HG03460 (cell line): ENCODE results near the gene CACNG6.
"Not testable (repeated sequence)": the region's sequence is repeated elsewhere in the genome, so short reads cannot be mapped to it uniquely, and the experiment has no call there.

Experiments used
- ATAC-seq: cut with Tn5 transposase; IDR thresholded peaks from one replicate; pipeline ENCODE4 v1.9.1; 2021; ENCODE audit not compliant: unreplicated experiment

The CACNG6 gene

GRCh38 chr19:53999694-54000093 is 8.3 kb downstream of the CACNG6 start:
- ATAC-seq: no peak

GRCh38 chr19:54001496-54001895 is 10.1 kb downstream of the CACNG6 start:
- no peak for ATAC-seq

- ATAC-seq: no peak
Measured at GRCh38 chr19:54002495-54003315, 11.3 kb downstream of the CACNG6 start.

DNA sequence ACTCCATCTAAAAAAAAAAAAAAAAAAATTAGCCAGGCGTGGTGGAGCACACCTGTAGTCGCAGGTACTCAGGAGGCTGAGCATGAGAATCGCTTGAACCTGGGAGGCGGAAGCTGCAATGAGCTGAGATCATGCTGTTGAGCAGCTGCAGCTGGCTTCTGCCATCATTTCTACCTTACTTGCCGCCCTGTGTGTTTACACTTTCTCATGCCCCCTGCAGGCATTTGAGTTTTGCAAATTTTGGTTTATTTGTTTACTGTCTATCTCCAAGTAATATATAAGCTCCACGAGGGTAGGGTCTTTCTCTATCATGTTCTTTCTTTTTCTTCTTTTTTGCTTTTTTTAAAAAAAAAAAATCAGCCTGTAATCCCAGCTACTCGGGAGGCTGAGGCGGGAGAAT is 18.0 kb downstream of the CACNG6 start:
- no peak for ATAC-seq

DNA sequence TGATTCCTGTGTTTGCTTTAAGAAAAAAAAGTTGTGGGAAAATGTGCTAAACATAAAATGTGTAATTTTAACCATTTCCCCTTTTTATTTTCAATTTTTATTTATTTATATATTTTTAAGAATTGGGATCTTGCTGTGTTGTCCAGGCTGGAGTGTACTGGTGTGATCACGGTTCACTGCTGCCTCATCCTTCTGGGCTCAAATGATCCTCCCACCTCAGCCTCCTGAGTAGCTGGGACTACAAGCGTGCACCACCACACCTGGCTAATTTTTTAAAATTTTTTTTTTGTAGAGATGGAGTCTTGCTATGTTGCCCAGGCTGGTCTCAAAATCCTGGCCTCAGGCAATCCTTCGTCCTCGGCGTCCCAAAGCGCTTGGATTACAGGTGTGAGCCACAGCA is 19.0 kb downstream of the CACNG6 start:
- ATAC-seq: no peak

- ATAC-seq: no peak
Measured at GRCh38 chr19:54011507-54012211, 20.2 kb downstream of the CACNG6 start.

DNA sequence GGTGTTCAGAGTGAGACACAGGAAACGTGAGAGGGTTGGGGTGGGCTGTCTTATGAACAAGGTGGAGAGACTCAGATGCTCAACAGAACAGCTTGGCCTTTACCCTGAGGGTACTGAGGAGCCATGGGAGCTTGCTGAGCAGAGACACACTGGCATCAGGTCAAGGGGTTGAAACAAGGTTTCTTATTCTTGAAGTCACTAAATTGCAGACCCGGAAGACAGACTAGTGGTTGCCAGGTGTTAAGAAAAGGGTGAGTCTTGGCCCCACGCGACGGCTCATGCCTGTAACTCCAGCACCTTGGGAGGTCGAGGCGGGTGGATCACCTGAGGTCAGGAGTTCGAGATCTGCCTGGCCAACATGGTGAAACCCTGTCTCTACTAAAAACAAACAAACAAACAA is 22.4 kb downstream of the CACNG6 start:
- no peak for ATAC-seq

DNA sequence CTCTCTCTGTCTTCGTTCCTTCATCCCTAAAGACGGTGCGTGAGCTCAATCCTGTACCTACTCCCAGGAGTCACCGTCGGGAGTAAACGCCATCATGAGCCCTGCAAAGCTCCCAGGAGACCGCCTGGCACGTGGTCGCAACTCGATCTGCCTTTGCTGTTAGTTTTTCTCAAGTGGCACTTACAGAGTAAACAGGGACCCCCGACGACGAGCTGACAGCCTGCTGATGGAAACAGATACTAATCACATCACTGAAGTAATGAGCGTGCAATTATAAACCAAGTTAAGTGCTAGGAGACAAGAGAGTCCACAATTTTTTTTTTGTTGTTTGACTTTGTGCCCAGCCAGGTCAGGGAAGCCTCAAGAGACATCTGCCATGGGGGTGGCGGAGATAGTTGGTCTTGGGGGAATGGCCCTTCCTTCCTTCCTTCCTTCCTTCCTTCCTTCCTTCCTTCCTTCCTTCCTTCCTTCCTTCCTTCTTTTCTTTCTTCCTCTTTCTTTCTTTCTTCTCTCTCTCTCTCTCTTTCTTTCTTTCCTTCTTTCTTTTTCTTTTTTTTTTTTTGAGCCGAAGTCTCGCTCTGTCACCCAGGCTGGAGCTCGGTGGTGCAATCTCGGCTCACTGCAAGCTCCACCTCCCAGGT is 23.6 kb downstream of the CACNG6 start:
- ATAC-seq: no peak

DNA sequence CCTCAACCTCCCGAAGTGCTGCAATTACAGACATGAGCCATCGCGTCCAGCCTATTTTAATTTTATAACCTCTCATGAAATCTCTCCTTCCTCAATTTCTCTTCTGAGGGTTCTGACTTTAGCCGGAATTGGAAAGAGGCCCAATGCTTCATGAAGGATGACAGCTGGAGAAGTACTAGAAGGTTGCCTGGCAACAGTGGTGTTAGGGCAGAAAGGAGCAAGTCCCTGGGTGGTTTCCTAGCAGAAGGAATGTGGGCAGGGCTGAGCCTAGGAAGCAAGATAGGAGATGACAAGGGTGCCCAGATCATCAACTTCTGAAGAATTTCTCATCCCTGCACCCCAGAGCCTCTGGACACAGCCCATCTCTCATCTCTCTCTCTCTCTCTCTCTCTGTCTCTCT is 25.8 kb downstream of the CACNG6 start:
- ATAC-seq: no peak

DNA sequence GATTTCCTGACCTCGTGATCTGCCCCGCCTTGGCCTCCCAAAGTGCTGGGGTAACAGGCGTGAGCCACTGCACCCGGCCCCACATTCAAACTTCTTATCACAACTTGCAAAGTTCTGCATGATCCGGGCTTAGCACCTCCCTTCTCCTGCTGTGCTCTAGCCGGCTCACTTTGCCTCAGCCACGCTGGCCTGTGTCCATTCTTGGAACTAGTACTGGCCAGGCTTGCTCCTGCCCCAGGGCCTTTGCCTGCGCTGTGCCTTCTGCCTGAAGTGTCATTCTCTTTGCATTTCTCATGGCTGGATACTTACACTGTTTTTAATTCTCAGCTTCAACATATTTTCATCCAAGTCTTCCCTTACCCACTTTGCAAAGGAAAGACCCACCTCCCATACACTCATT is 29.9 kb downstream of the CACNG6 start:
- no peak for ATAC-seq

DNA sequence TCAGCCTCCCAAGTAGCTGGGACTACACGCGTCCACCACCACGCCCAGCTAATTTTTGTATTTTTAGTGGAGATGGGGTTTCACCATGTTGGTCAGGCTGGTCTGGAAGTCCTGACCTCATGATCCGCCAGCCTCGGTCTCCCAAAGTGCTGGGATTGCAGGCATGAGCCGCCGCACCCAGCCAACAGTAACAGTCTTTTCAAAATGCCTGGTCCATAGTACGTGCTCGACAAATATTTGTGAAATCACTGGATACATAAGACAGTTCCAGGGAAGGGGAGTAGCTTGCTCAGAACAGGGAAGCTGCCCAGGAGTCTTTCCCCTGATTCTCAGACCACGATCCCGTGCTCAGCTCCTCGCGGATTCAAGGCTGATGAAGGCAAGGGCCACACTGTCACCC is 30.5 kb downstream of the CACNG6 start:
- ATAC-seq: no peak

GRCh38 chr19:54023191-54023590 is 31.8 kb downstream of the CACNG6 start:
- ATAC-seq: no peak

DNA sequence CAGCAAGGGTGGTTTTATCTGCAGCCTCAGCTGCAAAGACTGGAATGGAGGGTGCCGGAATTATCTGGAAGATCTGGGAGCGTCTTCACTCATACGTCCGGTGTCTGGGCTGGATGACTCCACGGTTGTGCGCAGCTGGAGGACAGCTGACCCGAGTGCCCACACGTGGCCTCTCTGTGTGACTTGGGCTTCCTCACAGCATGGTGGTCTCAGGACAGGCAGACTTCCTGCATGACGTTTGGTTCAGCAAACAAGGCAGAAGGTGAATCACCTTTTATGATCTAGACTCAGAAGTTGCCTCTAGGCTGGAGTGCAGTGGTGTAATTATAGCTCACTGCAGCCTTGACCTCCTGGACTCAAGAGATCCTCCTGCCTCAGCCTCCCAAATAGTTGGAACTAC is 33.2 kb downstream of the CACNG6 start:
- no peak for ATAC-seq

- no peak for ATAC-seq
Measured at GRCh38 chr19:54026656-54027055, 35.2 kb downstream of the CACNG6 start.

DNA sequence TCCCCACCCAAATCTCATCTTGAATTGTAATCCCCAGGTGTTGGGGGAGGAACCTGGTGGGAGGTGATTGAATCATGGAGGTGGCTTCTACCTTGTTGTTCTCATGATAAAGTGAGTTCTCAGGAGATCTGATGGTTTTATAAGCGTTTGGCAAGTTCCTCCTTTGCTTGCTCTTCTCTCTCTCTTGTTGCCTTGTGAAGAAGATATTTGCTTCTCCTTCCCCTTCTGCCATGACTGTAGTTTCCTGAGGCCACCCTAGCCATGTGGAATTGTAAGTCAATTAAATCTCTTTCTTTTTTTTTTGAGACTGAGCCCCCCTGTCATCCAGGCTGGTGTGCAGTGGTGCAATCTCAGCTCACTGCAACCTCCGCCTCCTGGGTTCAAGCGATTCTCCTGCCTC is 37.9 kb downstream of the CACNG6 start:
- ATAC-seq: no peak

- no peak for ATAC-seq
Measured at GRCh38 chr19:54029930-54030490, 38.6 kb downstream of the CACNG6 start.

DNA sequence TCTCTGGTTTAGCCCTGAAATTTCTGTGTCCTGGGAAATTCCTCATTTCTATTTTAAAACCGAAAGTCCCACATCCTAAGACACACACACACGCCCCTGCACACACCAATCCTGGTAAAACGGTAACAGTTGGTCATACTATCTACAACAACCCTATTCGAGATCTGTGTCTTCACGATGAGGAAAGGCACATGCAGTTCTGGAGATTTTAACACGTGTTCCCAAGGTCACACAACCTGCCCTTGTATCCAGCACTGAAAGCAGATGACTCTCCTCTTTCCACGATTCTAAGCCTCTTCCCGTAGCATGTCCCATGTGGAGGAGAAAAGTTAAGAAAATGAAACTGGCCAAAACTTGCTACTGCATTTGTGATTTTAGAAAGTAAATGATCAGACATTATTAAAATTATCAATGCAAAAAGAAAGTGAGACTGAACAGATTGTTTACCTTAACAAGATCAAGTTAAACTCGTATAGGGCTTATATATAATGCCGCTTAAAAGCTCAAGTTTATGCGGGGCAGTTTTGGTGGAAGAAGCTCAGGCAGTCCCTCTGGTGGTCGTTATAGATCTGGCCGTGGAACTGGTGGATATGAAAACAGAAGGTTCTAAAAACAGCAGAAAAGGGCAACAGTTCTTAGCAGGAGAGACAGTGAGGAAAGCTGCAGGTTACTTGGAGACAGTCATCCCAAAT is 39.6 kb downstream of the CACNG6 start:
- no peak for ATAC-seq

DNA sequence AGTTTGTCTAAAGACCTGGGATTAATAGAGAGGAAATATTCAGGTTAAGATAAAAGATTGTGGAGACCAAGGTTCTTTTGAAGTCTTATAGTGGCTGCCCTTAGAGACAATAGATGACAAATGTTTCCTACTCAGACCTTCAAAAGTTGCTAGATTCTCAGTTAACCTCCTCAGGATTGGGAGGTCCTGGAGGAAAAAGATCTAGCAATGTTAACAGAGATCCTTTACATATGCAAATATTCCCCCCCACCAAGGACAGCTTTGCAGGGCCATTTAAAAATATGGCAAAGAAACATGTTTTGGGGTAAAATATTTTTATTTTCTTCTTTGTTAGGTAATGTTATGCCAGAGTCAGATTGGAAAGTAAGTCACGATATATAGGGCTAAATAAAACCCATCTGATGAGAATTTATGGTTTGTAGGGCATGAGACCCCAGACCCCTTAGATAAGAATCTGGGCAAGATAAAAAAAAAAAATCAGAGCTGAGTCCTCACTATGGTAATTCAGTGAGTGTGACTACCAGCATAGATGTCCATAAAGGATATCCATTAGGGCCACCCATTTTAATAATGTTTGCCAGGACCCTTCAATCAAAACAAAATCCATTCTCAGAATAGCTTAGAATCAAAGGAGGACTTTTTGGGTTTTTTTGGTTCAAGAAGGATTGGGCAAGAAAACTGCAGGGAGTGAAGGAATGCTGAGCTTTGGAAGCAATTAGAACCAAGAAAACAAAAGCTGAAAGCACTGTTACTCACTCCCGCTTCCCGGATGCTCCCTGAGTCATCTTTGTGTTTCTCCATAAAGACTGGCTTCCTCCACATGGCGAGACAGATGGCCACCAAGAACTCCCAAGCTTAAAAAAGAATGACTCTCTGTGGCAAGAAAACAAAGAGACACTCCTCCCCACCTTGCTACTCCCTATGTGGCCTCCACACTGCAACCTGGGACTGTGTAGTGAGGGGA is 44.1 kb downstream of the CACNG6 start:
- no peak for ATAC-seq

GRCh38 chr19:54036542-54036941 is 45.1 kb downstream of the CACNG6 start:
- not testable (repeated sequence) for ATAC-seq

DNA sequence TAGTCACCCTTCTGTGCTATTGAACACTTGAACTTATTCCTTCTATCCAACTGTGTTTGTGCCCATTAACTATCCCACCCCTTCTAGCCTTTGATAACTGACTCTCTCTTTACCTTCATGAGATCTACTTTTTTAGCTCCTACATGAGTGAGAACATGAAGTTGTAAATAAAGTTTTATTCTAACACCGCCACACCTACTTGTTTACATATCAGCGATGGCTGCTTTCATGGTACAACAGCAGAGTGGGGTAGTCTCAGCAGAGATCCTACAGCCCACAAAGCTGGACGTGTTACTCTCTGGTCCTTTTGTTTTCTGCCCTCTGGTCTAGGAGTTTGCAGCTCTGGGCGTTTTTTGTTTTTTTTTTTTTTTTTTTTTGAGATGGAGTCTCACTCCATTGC is 48.6 kb downstream of the CACNG6 start:
- ATAC-seq: no peak
